IMR-90 (cell line): Measurements from ENCODE around the gene SMIM7. TPM values are rescaled to one million over a fixed set of nuclear protein-coding genes. Genes with fewer than 3 reads are reported as not detected.

Experiments used
- ATAC-seq: fragments of 200-7000 bp; cut with Tn5 transposase; 2 replicates; pipeline ENCODE4 v1.9.1; 2020; ENCODE audit warnings: low read depth, mild to moderate bottlenecking, moderate library complexity
- BruUV-seq: library from RNA; stranded (reverse); fragments of 400-500 nt; replicated peaks from 2 replicates; lab custom pipeline; 2021; lab: Mats Ljungman, UMichigan
- CTCF ChIA-PET: fragments of 300-600 bp; formaldehyde crosslinking; extraction: SDS; loops from one replicate; lab custom pipeline; 2021; ENCODE audit warnings: antibody characterized with exemption; lab: Yijun Ruan, JAX
- POLR2A ChIA-PET: fragments of 300-600 bp; sonication (Branson Sonifier 250); formaldehyde crosslinking; loops from one replicate; lab custom pipeline; 2022; ENCODE audit warnings: antibody characterized with exemption; ENCODE audit not compliant: unreplicated experiment; lab: Charles Lee
- DNase-seq: peaks from one replicate; pipeline ENCODE4 v3.0.0; 2013
- H2AFZ ChIP-seq: replicated peaks from 2 replicates; pipeline ENCODE3; 2013; ENCODE audit warnings: low read length, mild to moderate bottlenecking; ENCODE audit not compliant: poor library complexity
- H2AK5ac ChIP-seq: 2 replicates; pipeline ENCODE4 v1.6.1; 2013; ENCODE audit warnings: low read depth, low read length, inconsistent platforms
- H2AK9ac ChIP-seq: replicated peaks from 2 replicates; pipeline ENCODE3; 2013; ENCODE audit warnings: mild to moderate bottlenecking, low read depth, low read length, moderate library complexity; ENCODE audit not compliant: poor library complexity
- H2BK120ac ChIP-seq: 2 replicates; pipeline ENCODE4 v1.6.1; 2013; ENCODE audit warnings: low read depth, low read length, inconsistent platforms
- H2BK15ac ChIP-seq: 3 replicates; pipeline ENCODE4 v1.6.1; 2013; ENCODE audit warnings: low read depth, low read length, inconsistent platforms
- H2BK20ac ChIP-seq: 2 replicates; pipeline ENCODE4 v1.6.1; 2013; ENCODE audit warnings: low read depth, mild to moderate bottlenecking, inconsistent platforms, low read length, moderate library complexity
- H2BK5ac ChIP-seq: 2 replicates; pipeline ENCODE4 v1.6.1; 2013; ENCODE audit warnings: mild to moderate bottlenecking, low read depth, low read length, inconsistent platforms; ENCODE audit not compliant: poor library complexity, severe bottlenecking
- H3K14ac ChIP-seq: replicated peaks from 2 replicates; pipeline ENCODE4 v1.6.1; 2013; ENCODE audit warnings: low read depth, low read length, inconsistent platforms
- H3K18ac ChIP-seq: 2 replicates; pipeline ENCODE4 v1.6.1; 2013; ENCODE audit warnings: low read depth, low read length, control low read depth
- H3K23ac ChIP-seq: 2 replicates; pipeline ENCODE4 v1.6.1; 2013; ENCODE audit warnings: low read depth, low read length, inconsistent platforms
- H3K27ac ChIP-seq: 2 replicates; pipeline ENCODE4 v1.5.1; 2013; ENCODE audit warnings: mild to moderate bottlenecking, control low read depth, low read length; ENCODE audit not compliant: insufficient read depth
- H3K27me3 ChIP-seq: 2 replicates; pipeline ENCODE4 v1.6.1; 2013; ENCODE audit warnings: low read length; ENCODE audit not compliant: control insufficient read depth, insufficient read depth
- H3K36me3 ChIP-seq: 2 replicates; pipeline ENCODE4 v1.6.1; 2013; ENCODE audit warnings: low read length, mixed read lengths; ENCODE audit not compliant: control insufficient read depth, insufficient read depth
- H3K4ac ChIP-seq: 2 replicates; pipeline ENCODE4 v1.6.1; 2013; ENCODE audit warnings: low read depth, low read length, inconsistent platforms
- H3K4me1 ChIP-seq: 2 replicates; pipeline ENCODE4 v1.6.1; 2013; ENCODE audit warnings: low read length, mixed read lengths; ENCODE audit not compliant: control insufficient read depth, insufficient read depth
- H3K4me2 ChIP-seq: 2 replicates; pipeline ENCODE4 v1.6.1; 2013; ENCODE audit warnings: low read depth, mild to moderate bottlenecking, control low read depth, low read length, moderate library complexity
- H3K4me3 ChIP-seq: 2 replicates; pipeline ENCODE4 v1.5.1; 2013; ENCODE audit warnings: low read depth, mild to moderate bottlenecking, control low read depth, low read length, moderate library complexity; ENCODE audit not compliant: insufficient read depth
- H3K56ac ChIP-seq: 2 replicates; pipeline ENCODE4 v1.6.1; 2013; ENCODE audit warnings: low read length, inconsistent platforms; ENCODE audit not compliant: insufficient read depth; ENCODE audit errors: extremely low read depth
- H3K79me1 ChIP-seq, 2 experiments: 2 replicates each; pipeline ENCODE4 v1.6.1; 2013; ENCODE audit warnings: low read length in 2 of 2, inconsistent platforms in 1 of 2, low read depth in 1 of 2
- H3K9ac ChIP-seq: 2 replicates; pipeline ENCODE4 v1.6.1; 2013; ENCODE audit warnings: low read depth, low read length, control low read depth
- H3K9me1 ChIP-seq: 2 replicates; pipeline ENCODE4 v1.6.1; 2013; ENCODE audit warnings: low read length, inconsistent platforms; ENCODE audit not compliant: insufficient read depth
- H3K9me3 ChIP-seq: 2 replicates; pipeline ENCODE4 v1.6.1; 2013; ENCODE audit warnings: low read length; ENCODE audit not compliant: control insufficient read depth, insufficient read depth
- H4K20me1 ChIP-seq: 2 replicates; pipeline ENCODE4 v1.6.1; 2013; ENCODE audit warnings: low read length, inconsistent platforms; ENCODE audit not compliant: insufficient read depth
- H4K5ac ChIP-seq: 2 replicates; pipeline ENCODE4 v1.6.1; 2013; ENCODE audit warnings: mild to moderate bottlenecking, low read depth, low read length, control low read depth
- H4K8ac ChIP-seq, 2 experiments: 2 replicates each; pipeline ENCODE4 v1.6.1; 2013; ENCODE audit warnings: low read depth in 2 of 2, low read length in 2 of 2, control low read depth in 1 of 2, inconsistent platforms in 1 of 2
- H4K91ac ChIP-seq: 2 replicates; pipeline ENCODE4 v1.6.1; 2013; ENCODE audit warnings: low read depth, low read length, inconsistent platforms; ENCODE audit not compliant: insufficient read depth
- BHLHE40 ChIP-seq: fragments of 150-350 bp; IDR thresholded peaks from 2 replicates; pipeline ENCODE4 v1.6.1; 2016; ENCODE audit warnings: mild to moderate bottlenecking, low read depth, low read length
- CEBPB ChIP-seq: IDR thresholded peaks from 2 replicates; pipeline ENCODE4 v1.6.1; 2012; ENCODE audit warnings: low read depth, low read length, improper control_type of control experiment
- CHD1 ChIP-seq: IDR thresholded peaks from 2 replicates; pipeline ENCODE4 v1.6.1; 2012; ENCODE audit warnings: low read depth, low read length, improper control_type of control experiment
- FOS ChIP-seq: fragments of 150-350 bp; IDR thresholded peaks from 2 replicates; pipeline ENCODE4 v1.6.1; 2016; ENCODE audit warnings: low read depth, low read length
- MAFK ChIP-seq: IDR thresholded peaks from 2 replicates; pipeline ENCODE4 v1.6.1; 2012; ENCODE audit warnings: low read depth, low read length, improper control_type of control experiment
- MAZ ChIP-seq: IDR thresholded peaks from 2 replicates; pipeline ENCODE4 v1.6.1; 2012; ENCODE audit warnings: low read depth, mild to moderate bottlenecking, low read length, improper control_type of control experiment, moderate library complexity, borderline replicate concordance
- MXI1 ChIP-seq: IDR thresholded peaks from 2 replicates; pipeline ENCODE4 v1.6.1; 2012; ENCODE audit warnings: low read depth, mild to moderate bottlenecking, low read length, moderate library complexity, borderline replicate concordance
- NFE2L2 ChIP-seq: fragments of 150-350 bp; IDR thresholded peaks from 2 replicates; pipeline ENCODE4 v1.6.1; 2016; ENCODE audit warnings: low read depth, mild to moderate bottlenecking, low read length
- POLR2A ChIP-seq: IDR thresholded peaks from 2 replicates; pipeline ENCODE4 v1.6.1; 2012; ENCODE audit warnings: mild to moderate bottlenecking, low read depth, low read length
- RAD21 ChIP-seq: IDR thresholded peaks from 2 replicates; pipeline ENCODE4 v1.6.1; 2012; ENCODE audit warnings: low read length, improper control_type of control experiment
- RCOR1 ChIP-seq: IDR thresholded peaks from 2 replicates; pipeline ENCODE4 v1.6.1; 2012; ENCODE audit warnings: mild to moderate bottlenecking, low read length, improper control_type of control experiment; ENCODE audit not compliant: insufficient replicate concordance
- RFX5 ChIP-seq: IDR thresholded peaks from 2 replicates; pipeline ENCODE4 v1.8.0; 2012; ENCODE audit warnings: low read depth, mild to moderate bottlenecking, low read length, moderate library complexity
- SMC3 ChIP-seq: fragments of 150-350 bp; IDR thresholded peaks from 2 replicates; pipeline ENCODE4 v1.6.1; 2016; ENCODE audit warnings: low read depth, mild to moderate bottlenecking, antibody characterized with exemption, low read length, moderate library complexity
- WGBS, 2 experiments: methylation state at CpG; one replicate each; pipeline versions ENCODE4 v1.1.5 to v1.1.7; 2013; ENCODE audit warnings: missing lambda C conversion rate in 2 of 2; ENCODE audit not compliant: insufficient read length in 1 of 2; ENCODE audit errors: extremely low coverage in 2 of 2; 5-methylcytosine and 5-hydroxymethylcytosine counted together
- dilution Hi-C: fragments of 300-500 bp; cut with HindIII; formaldehyde crosslinking; loops from one replicate; pipeline ENCODE4 v1.14.3; 2018; ENCODE audit warnings: low sequenced_read_pairs; ENCODE audit not compliant: unreplicated experiment
- in situ Hi-C: fragments of 300-500 bp; cut with MboI; formaldehyde crosslinking; loops from 3 replicates; pipeline ENCODE4 v1.14.3; 2019; ENCODE audit warnings: low sequenced_read_pairs, inconsistent platforms, mixed read lengths
- intact Hi-C: fragments of 100-400 bp; cut with micrococcal nuclease; formaldehyde crosslinking; loops from 2 replicates; pipeline ENCODE4 v1.10.0; 2022
- polyA plus RNA-seq, 3 experiments: library from polyadenylated mRNA; depleted of rRNA; stranded (reverse); fragments of >200 nt; gene quantifications; 2 replicates each; pipeline ENCODE4 v1.2.3, GENCODE V29; 2012; ENCODE audit warnings: low replicate concordance in 1 of 3
- total RNA-seq: library from RNA; depleted of rRNA; stranded (reverse); fragments of >200 nt; gene quantifications from 2 replicates; pipeline ENCODE4 v1.2.3, GENCODE V29; 2012
- TF ChIP-seq, protein P1 (sequence below): fragments of 150-350 bp; IDR thresholded peaks from 2 replicates; pipeline ENCODE4 v1.6.1; 2017; ENCODE audit warnings: mild to moderate bottlenecking, antibody characterized with exemption, low read length, low read depth
- TF ChIP-seq, protein P2 (sequence below): conservative IDR thresholded peaks from 2 replicates; pipeline ENCODE4 v1.5.1; 2012; ENCODE audit warnings: mild to moderate bottlenecking, low read depth, low read length, improper control_type of control experiment
- TF ChIP-seq, protein P3 (sequence below): fragments of 150-350 bp; IDR thresholded peaks from 2 replicates; pipeline ENCODE4 v1.6.1; 2016; ENCODE audit warnings: low read depth, mild to moderate bottlenecking, low read length, moderate library complexity, borderline replicate concordance

The SMIM7 gene
- total and polyA plus RNA-seq, 2 of the 4 experiments (the other 2 are of a cell fraction), result 55.7 to 64.8 TPM

DNA sequence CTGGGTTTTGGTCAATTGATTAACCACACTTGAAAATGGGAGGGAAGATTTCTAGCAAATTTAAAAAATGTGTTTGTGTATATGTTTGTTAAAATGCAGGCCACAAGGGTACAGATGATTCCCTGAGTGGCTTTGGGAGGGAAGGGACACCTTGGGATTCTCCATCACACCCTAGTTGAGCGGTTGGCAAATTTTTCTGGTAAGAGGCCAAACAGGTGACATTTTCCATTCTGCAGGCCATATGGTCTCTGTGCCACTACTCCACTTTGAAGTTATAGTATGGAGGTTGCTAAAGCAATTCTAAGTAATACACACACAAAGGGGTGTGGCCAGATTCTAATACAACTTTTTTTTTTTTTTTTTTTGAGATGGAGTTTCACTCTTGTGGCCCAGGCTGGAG is 19.0 kb downstream of the SMIM7 start:
- H3K4me2 ChIP-seq, result no peak overlapping the region
- no peak overlapping the region for H2AK5ac ChIP-seq
- no peak overlapping the region for H4K5ac ChIP-seq
- no peak overlapping the region for H3K9ac ChIP-seq
- no peaks in the 10 kb centered on the region for H3K9me3 ChIP-seq
- no peak overlapping the region for H2AFZ ChIP-seq
- H3K56ac ChIP-seq, result no peak overlapping the region
- dilution Hi-C loops, result no loop called here
- BruUV-seq, result no TSS peak
- no peak overlapping the region for H3K4me3 ChIP-seq
- H3K27me3 ChIP-seq, result no peaks in the 10 kb centered on the region
- no peak overlapping the region for H3K18ac ChIP-seq
- H3K14ac ChIP-seq, result no peak overlapping the region
- H2BK120ac ChIP-seq, result no peak overlapping the region
- peaks cover 38 to 67% of the 10 kb centered on the region in 2 experiments for H3K79me1 ChIP-seq
- intact Hi-C loops, result no loop called here
- CTCF ChIA-PET, result no interaction called here
- in situ Hi-C loops, result no loop called here
- no CpG with 5 or more reads among the region's 1 CpG for WGBS, 2 experiments
- DNase-seq, result no peak
- H3K4me1 ChIP-seq, result no peaks in the 10 kb centered on the region
- no peak overlapping the region for H3K23ac ChIP-seq
- no peak overlapping the region for H2BK20ac ChIP-seq
- peaks cover 30% of the 10 kb centered on the region for H4K20me1 ChIP-seq
- H3K4ac ChIP-seq, result no peak overlapping the region
- H2AK9ac ChIP-seq, result no peak overlapping the region
- H2BK15ac ChIP-seq, result no peak overlapping the region
- no peak overlapping the region for H4K8ac ChIP-seq
- H3K9me1 ChIP-seq, result peaks cover 3% of the 10 kb centered on the region
- H3K27ac ChIP-seq, result no peak overlapping the region
- no peak for ATAC-seq
- POLR2A ChIA-PET, result no interaction called here
- no peak overlapping the region for H4K91ac ChIP-seq
- H2BK5ac ChIP-seq, result no peak overlapping the region
- H3K36me3 ChIP-seq, result peaks cover 49% of the 10 kb centered on the region
- TF ChIP-seq BHLHE40, result no peak
- TF ChIP-seq FOS, result no peak
- TF ChIP-seq, protein P1, sequence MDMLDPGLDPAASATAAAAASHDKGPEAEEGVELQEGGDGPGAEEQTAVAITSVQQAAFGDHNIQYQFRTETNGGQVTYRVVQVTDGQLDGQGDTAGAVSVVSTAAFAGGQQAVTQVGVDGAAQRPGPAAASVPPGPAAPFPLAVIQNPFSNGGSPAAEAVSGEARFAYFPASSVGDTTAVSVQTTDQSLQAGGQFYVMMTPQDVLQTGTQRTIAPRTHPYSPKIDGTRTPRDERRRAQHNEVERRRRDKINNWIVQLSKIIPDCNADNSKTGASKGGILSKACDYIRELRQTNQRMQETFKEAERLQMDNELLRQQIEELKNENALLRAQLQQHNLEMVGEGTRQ, result no peak
- TF ChIP-seq MAFK, result no peak
- no peak for TF ChIP-seq MAZ
- no peak for TF ChIP-seq CHD1
- no peak for TF ChIP-seq SMC3
- TF ChIP-seq RAD21, result no peak
- TF ChIP-seq, protein P2, sequence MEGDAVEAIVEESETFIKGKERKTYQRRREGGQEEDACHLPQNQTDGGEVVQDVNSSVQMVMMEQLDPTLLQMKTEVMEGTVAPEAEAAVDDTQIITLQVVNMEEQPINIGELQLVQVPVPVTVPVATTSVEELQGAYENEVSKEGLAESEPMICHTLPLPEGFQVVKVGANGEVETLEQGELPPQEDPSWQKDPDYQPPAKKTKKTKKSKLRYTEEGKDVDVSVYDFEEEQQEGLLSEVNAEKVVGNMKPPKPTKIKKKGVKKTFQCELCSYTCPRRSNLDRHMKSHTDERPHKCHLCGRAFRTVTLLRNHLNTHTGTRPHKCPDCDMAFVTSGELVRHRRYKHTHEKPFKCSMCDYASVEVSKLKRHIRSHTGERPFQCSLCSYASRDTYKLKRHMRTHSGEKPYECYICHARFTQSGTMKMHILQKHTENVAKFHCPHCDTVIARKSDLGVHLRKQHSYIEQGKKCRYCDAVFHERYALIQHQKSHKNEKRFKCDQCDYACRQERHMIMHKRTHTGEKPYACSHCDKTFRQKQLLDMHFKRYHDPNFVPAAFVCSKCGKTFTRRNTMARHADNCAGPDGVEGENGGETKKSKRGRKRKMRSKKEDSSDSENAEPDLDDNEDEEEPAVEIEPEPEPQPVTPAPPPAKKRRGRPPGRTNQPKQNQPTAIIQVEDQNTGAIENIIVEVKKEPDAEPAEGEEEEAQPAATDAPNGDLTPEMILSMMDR, result no peak
- no peak for TF ChIP-seq POLR2A
- no peak for TF ChIP-seq RFX5
- TF ChIP-seq, protein P3, sequence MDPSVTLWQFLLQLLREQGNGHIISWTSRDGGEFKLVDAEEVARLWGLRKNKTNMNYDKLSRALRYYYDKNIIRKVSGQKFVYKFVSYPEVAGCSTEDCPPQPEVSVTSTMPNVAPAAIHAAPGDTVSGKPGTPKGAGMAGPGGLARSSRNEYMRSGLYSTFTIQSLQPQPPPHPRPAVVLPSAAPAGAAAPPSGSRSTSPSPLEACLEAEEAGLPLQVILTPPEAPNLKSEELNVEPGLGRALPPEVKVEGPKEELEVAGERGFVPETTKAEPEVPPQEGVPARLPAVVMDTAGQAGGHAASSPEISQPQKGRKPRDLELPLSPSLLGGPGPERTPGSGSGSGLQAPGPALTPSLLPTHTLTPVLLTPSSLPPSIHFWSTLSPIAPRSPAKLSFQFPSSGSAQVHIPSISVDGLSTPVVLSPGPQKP, result no peak
- no peak for TF ChIP-seq RCOR1
- TF ChIP-seq CEBPB, result no peak
- no peak for TF ChIP-seq NFE2L2
- TF ChIP-seq MXI1, result no peak
